HCT116 (cell line): ENCODE measurements around the gene ZNF512. TPM values are rescaled to one million over a fixed set of nuclear protein-coding genes. Genes with fewer than 3 reads are reported as not detected.

Source experiments
- ATAC-seq: fragments of 200-7000 bp; cut with Tn5 transposase; 2 replicates; pipeline ENCODE4 v1.9.1; 2020; ENCODE audit warnings: mild to moderate bottlenecking, moderate library complexity
- BruUV-seq: library from RNA; stranded (reverse); fragments of 400-500 nt; replicated peaks from 2 replicates; lab custom pipeline; 2021; lab: Mats Ljungman, UMichigan
- CTCF ChIA-PET: fragments of 300-600 bp; sonication (Branson Sonifier 250); formaldehyde crosslinking; loops from one replicate; lab custom pipeline; 2021; ENCODE audit warnings: antibody characterized with exemption; lab: Charles Lee
- POLR2A ChIA-PET: fragments of 300-600, 350-600 bp; sonication (Branson Sonifier 250); formaldehyde crosslinking; loops from one replicate; lab custom pipeline; 2021; ENCODE audit warnings: antibody characterized with exemption; lab: Charles Lee
- RAD21 ChIA-PET, 2 experiments: fragments of 300-600 bp; sonication (Branson Sonifier 250); formaldehyde crosslinking; loops; one replicate each; lab custom pipeline; 2023; ENCODE audit warnings: low total read pairs in 2 of 2; ENCODE audit not compliant: uncharacterized antibody in 2 of 2, unreplicated experiment in 2 of 2, low non-redundant PET in 1 of 2; lab: Charles Lee
- DNase-seq: peaks from one replicate; pipeline ENCODE4 v3.0.0-alpha.2; 2010; ENCODE audit warnings: low read depth, low spot score
- H2AFZ ChIP-seq: fragments of 200-600 bp; shearing (Covaris generic), sonication (generic); 2 replicates; pipeline ENCODE4 v1.6.1; 2017; ENCODE audit warnings: low read depth, mixed run types, mixed read lengths, antibody characterized with exemption, low read length; ENCODE audit not compliant: poor library complexity, severe bottlenecking
- H3K27ac ChIP-seq: 2 replicates; pipeline ENCODE4 v1.5.1; 2012; ENCODE audit warnings: low read depth, low read length
- H3K27me3 ChIP-seq: fragments of 200-600 bp; sonication (generic); 2 replicates; pipeline ENCODE4 v1.6.1; 2016; ENCODE audit warnings: mixed run types, low read length, mixed read lengths; ENCODE audit not compliant: insufficient read depth
- H3K36me3 ChIP-seq, 2 experiments: fragments of 200-500 bp in 1 of 2; fragments of 200-600 bp in 1 of 2; sonication (Bioruptor generic) in 1 of 2; sonication (generic) in 1 of 2; 2 replicates each; pipeline versions ENCODE4 v1.5.1 to v1.6.1; 2014 to 2016; ENCODE audit warnings: low read length in 2 of 2, inconsistent platforms in 1 of 2, mixed read lengths in 1 of 2, mixed run types in 1 of 2; ENCODE audit not compliant: insufficient read depth in 2 of 2, control insufficient read depth in 1 of 2
- H3K4me1 ChIP-seq, 2 experiments: fragments of 200-600 bp in 1 of 2; sonication (generic) in 1 of 2; 2 replicates each; pipeline versions ENCODE4 v1.5.1 to v1.6.1; 2012 to 2017; ENCODE audit warnings: low read length in 2 of 2, inconsistent platforms in 1 of 2, mild to moderate bottlenecking in 1 of 2, mixed read lengths in 1 of 2, mixed run types in 1 of 2, moderate library complexity in 1 of 2; ENCODE audit not compliant: insufficient read depth in 2 of 2, control insufficient read depth in 1 of 2
- H3K4me2 ChIP-seq: fragments of 200-600 bp; sonication (generic); 2 replicates; pipeline ENCODE4 v1.6.1; 2017; ENCODE audit warnings: mixed run types, low read length, mixed read lengths
- H3K4me3 ChIP-seq, 2 experiments: fragments of 200-600 bp in 1 of 2; sonication (generic) in 1 of 2; replicated peaks in 1 of 2; 2 replicates each; pipeline ENCODE4 v1.5.1; 2011 to 2016; ENCODE audit warnings: low read length in 2 of 2, control low read depth in 1 of 2, low read depth in 1 of 2, mild to moderate bottlenecking in 1 of 2, mixed read lengths in 1 of 2, mixed run types in 1 of 2
- H3K79me2 ChIP-seq: fragments of 200-600 bp; sonication (generic); 2 replicates; pipeline ENCODE4 v1.6.1; 2017; ENCODE audit warnings: mild to moderate bottlenecking, mixed run types, low read length, moderate library complexity, mixed read lengths; ENCODE audit not compliant: insufficient read depth
- H3K9ac ChIP-seq: fragments of 200-600 bp; sonication (generic); 2 replicates; pipeline ENCODE4 v1.6.1; 2016; ENCODE audit warnings: low read length, mixed read lengths
- H3K9me2 ChIP-seq: fragments of 200-600 bp; sonication (generic), shearing (Covaris generic); 2 replicates; pipeline ENCODE4 v1.6.1; 2017; ENCODE audit warnings: mixed run types, mild to moderate bottlenecking, moderate library complexity; ENCODE audit not compliant: insufficient read depth
- H3K9me3 ChIP-seq, 2 experiments: fragments of 200-500 bp in 1 of 2; fragments of 200-600 bp in 1 of 2; sonication (Bioruptor generic) in 1 of 2; sonication (generic) in 1 of 2; 2 replicates each; pipeline ENCODE4 v1.6.1; 2014 to 2017; ENCODE audit warnings: low read length in 2 of 2, mixed read lengths in 2 of 2, inconsistent platforms in 1 of 2, low read depth in 1 of 2, mild to moderate bottlenecking in 1 of 2, mixed run types in 1 of 2, moderate library complexity in 1 of 2; ENCODE audit not compliant: control insufficient read depth in 1 of 2, insufficient read depth in 1 of 2
- H4K20me1 ChIP-seq: fragments of 200-600 bp; sonication (generic), shearing (Covaris generic); 2 replicates; pipeline ENCODE4 v1.6.1; 2017; ENCODE audit warnings: mixed run types, mild to moderate bottlenecking, moderate library complexity; ENCODE audit not compliant: insufficient read depth
- RAD21 ChIP-seq: IDR thresholded peaks from 2 replicates; pipeline ENCODE4 v1.6.1; 2012; ENCODE audit warnings: low read depth, mild to moderate bottlenecking
- ZFX ChIP-seq: fragments of 450-650 bp; IDR thresholded peaks from 2 replicates; pipeline ENCODE4 v1.6.1; 2017
- intact Hi-C: fragments of 100-400 bp; cut with micrococcal nuclease; formaldehyde crosslinking; loops from 2 replicates; pipeline ENCODE4 v1.10.0; 2022
- total RNA-seq: library from RNA; stranded (reverse); gene quantifications from one replicate; pipeline ENCODE4 v1.2.1, GENCODE V29; 2021; ENCODE audit not compliant: unreplicated experiment
- TF ChIP-seq, protein P1 (sequence below): IDR thresholded peaks from 2 replicates; pipeline ENCODE4 v1.6.1; 2012; ENCODE audit warnings: low read depth
- TF ChIP-seq, protein P2 (sequence below), 3 experiments: fragments of 200-600 bp in 1 of 3; sonication (generic) in 1 of 3; IDR thresholded peaks in 2 of 3; conservative IDR thresholded peaks in 1 of 3; 2 replicates each; pipeline ENCODE4 v1.5.1; 2012 to 2017; ENCODE audit warnings: low read depth in 2 of 3, low read length in 2 of 3, antibody characterized with exemption in 1 of 3, borderline replicate concordance in 1 of 3, control low read depth in 1 of 3, mild to moderate bottlenecking in 1 of 3, mixed read lengths in 1 of 3, mixed run types in 1 of 3, moderate library complexity in 1 of 3; ENCODE audit not compliant: insufficient read depth in 1 of 3

The ZNF512 gene
- total RNA-seq, 1 experiment from 2014 or later, result 33.0 TPM

DNA sequence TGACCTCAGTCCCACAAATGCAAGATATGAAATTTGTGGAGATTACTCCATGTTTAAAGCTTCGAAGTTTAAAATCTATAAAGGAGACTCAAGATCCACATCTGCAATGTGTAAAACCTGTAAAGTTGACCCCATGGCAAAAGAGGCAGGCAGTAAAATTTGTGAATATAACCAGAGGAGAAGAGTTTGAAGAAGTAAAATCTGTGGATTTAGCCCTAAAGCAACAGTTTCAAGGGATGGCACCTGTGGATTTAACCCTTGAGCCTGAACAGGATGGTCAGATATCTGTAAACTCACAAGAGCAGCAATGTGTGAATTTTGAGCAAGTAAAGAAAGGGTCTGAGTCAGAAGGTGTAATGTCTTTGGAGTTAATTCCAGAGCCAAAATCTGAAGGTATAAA, 11.2 kb upstream of the ZNF512 start:
- no peak overlapping the region for H3K9ac ChIP-seq
- RAD21 ChIA-PET, result no interaction called here
- no peak overlapping the region for H3K4me2 ChIP-seq
- H3K36me3 ChIP-seq, result no peaks in the 10 kb centered on the region
- H3K27me3 ChIP-seq, result peaks cover 3% of the 10 kb centered on the region; the same call in 1 of the 2 replicates
- no peak overlapping the region for H2AFZ ChIP-seq
- CTCF ChIA-PET, result no interaction called here
- H3K9me2 ChIP-seq, result no peaks in the 10 kb centered on the region
- H3K9me3 ChIP-seq, result no peaks in the 10 kb centered on the region
- no peak overlapping the region for H3K27ac ChIP-seq
- H4K20me1 ChIP-seq, result no peaks in the 10 kb centered on the region
- H3K4me1 ChIP-seq, result no peaks in the 10 kb centered on the region
- no peak overlapping the region for H3K4me3 ChIP-seq
- BruUV-seq, result no TSS peak
- H3K79me2 ChIP-seq, result no peaks in the 10 kb centered on the region
- intact Hi-C loops, result no loop called here
- TF ChIP-seq, protein P1, sequence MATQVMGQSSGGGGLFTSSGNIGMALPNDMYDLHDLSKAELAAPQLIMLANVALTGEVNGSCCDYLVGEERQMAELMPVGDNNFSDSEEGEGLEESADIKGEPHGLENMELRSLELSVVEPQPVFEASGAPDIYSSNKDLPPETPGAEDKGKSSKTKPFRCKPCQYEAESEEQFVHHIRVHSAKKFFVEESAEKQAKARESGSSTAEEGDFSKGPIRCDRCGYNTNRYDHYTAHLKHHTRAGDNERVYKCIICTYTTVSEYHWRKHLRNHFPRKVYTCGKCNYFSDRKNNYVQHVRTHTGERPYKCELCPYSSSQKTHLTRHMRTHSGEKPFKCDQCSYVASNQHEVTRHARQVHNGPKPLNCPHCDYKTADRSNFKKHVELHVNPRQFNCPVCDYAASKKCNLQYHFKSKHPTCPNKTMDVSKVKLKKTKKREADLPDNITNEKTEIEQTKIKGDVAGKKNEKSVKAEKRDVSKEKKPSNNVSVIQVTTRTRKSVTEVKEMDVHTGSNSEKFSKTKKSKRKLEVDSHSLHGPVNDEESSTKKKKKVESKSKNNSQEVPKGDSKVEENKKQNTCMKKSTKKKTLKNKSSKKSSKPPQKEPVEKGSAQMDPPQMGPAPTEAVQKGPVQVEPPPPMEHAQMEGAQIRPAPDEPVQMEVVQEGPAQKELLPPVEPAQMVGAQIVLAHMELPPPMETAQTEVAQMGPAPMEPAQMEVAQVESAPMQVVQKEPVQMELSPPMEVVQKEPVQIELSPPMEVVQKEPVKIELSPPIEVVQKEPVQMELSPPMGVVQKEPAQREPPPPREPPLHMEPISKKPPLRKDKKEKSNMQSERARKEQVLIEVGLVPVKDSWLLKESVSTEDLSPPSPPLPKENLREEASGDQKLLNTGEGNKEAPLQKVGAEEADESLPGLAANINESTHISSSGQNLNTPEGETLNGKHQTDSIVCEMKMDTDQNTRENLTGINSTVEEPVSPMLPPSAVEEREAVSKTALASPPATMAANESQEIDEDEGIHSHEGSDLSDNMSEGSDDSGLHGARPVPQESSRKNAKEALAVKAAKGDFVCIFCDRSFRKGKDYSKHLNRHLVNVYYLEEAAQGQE, result no peak
- TF ChIP-seq, protein P2, sequence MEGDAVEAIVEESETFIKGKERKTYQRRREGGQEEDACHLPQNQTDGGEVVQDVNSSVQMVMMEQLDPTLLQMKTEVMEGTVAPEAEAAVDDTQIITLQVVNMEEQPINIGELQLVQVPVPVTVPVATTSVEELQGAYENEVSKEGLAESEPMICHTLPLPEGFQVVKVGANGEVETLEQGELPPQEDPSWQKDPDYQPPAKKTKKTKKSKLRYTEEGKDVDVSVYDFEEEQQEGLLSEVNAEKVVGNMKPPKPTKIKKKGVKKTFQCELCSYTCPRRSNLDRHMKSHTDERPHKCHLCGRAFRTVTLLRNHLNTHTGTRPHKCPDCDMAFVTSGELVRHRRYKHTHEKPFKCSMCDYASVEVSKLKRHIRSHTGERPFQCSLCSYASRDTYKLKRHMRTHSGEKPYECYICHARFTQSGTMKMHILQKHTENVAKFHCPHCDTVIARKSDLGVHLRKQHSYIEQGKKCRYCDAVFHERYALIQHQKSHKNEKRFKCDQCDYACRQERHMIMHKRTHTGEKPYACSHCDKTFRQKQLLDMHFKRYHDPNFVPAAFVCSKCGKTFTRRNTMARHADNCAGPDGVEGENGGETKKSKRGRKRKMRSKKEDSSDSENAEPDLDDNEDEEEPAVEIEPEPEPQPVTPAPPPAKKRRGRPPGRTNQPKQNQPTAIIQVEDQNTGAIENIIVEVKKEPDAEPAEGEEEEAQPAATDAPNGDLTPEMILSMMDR (IDR thresholded peaks at IDR 0.05 in 2 of 3, conservative IDR thresholded peaks at IDR 0.05 in 1 of 3; ENCODE audit: borderline replicate concordance in 1 of 3, insufficient read depth in 1 of 3, low read depth in 2 of 3, low read length in 2 of 3), result no peak
- ATAC-seq (no peak), DNase-seq (no peak)
- POLR2A ChIA-PET, result no interaction called here

DNA sequence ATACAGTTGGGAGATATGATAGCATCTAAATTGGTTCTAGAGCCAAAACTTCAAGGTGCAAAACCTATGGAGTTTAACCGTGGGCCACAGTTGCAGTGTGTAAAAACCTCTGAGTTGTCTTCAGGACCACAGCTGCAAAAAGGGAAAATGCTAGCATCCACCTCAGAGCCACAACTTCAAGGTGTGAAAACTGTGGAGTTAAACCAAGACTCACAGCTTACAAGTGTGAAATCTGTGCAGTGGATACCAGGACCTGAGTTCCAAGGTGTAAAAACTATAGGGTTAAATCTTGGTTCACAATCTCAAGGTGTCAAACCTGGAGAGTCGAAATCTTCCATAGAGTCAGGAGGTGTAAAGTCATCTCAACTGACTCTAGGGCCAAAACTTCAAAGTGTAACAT, 10.4 kb upstream of the ZNF512 start:
- H3K27me3 ChIP-seq, result no peaks in the 10 kb centered on the region
- no peaks in the 10 kb centered on the region for H3K36me3 ChIP-seq
- no TSS peak for BruUV-seq
- H3K4me2 ChIP-seq, result no peak overlapping the region
- TF ChIP-seq RAD21 (no peak), ZFX (no peak)
- TF ChIP-seq, all 23 proteins: peak for 0
- POLR2A ChIA-PET, result no interaction called here
- Histone ChIP-seq H3K4me1 (no peaks in the 10 kb centered on the region), H3K79me2 (no peaks in the 10 kb centered on the region), H3K27ac (no peak overlapping the region), H3K9me2 (no peaks in the 10 kb centered on the region), H4K20me1 (no peaks in the 10 kb centered on the region), H2AFZ (no peak overlapping the region), H3K4me3 (no peak overlapping the region), H3K9me3 (no peaks in the 10 kb centered on the region), H3K9ac (no peak overlapping the region)
- ATAC-seq, result no peak
- RAD21 ChIA-PET, result no interaction called here
- intact Hi-C loops, result no loop called here
- CTCF ChIA-PET, result no interaction called here
- no peak for DNase-seq
